ENCODE results near the gene LIN37.
"Not testable (repeated sequence)": the region's sequence is repeated elsewhere in the genome, so short reads cannot be mapped to it uniquely, and the experiment has no call there.

Gene LIN37

GRCh38 chr19:35723671-35724070 lies 24.7 kb upstream of the LIN37 start:
- Histone ChIP-seq H3K36me3 (ENCODE audit: control insufficient read depth, insufficient read depth, low read length) (peaks cover 68% of the 10 kb centered on the region), H3K4me1 (ENCODE audit: control insufficient read depth, insufficient read depth, low read length) (peaks cover 8% of the 10 kb centered on the region), H3K4me3 (ENCODE audit: low read length) (no peak overlapping the region), H3K27me3 (ENCODE audit: control insufficient read depth, insufficient read depth, low read length) (no peaks in the 10 kb centered on the region), H3K27ac (ENCODE audit: low read depth, low read length) (no peak overlapping the region), H3K9ac (ENCODE audit: low read length) (no peak overlapping the region)

GRCh38 chr19:35724132-35724531 lies 24.2 kb upstream of the LIN37 start:
- not testable (repeated sequence) for H3K27me3 ChIP-seq (ENCODE audit: control insufficient read depth, insufficient read depth, low read length); H3K9ac ChIP-seq (ENCODE audit: low read length); H3K4me3 ChIP-seq (ENCODE audit: low read length); H3K27ac ChIP-seq (ENCODE audit: low read depth, low read length); H3K4me1 ChIP-seq (ENCODE audit: control insufficient read depth, insufficient read depth, low read length)
- H3K36me3 ChIP-seq (ENCODE audit: control insufficient read depth, insufficient read depth, low read length) = peaks cover 72% of the 10 kb centered on the region

GRCh38 chr19:35724560-35724959 lies 23.8 kb upstream of the LIN37 start:
- Histone ChIP-seq H3K9ac (ENCODE audit: low read length) (no peak overlapping the region), H3K4me3 (ENCODE audit: low read length) (no peak overlapping the region), H3K27ac (ENCODE audit: low read depth, low read length) (no peak overlapping the region), H3K4me1 (ENCODE audit: control insufficient read depth, insufficient read depth, low read length) (no peaks in the 10 kb centered on the region), H3K36me3 (ENCODE audit: control insufficient read depth, insufficient read depth, low read length) (peaks cover 72% of the 10 kb centered on the region), H3K27me3 (ENCODE audit: control insufficient read depth, insufficient read depth, low read length) (no peaks in the 10 kb centered on the region)

GRCh38 chr19:35725216-35725861 lies 23.0 kb upstream of the LIN37 start:
- H3K4me3 ChIP-seq (ENCODE audit: low read length) = no peak overlapping the region
- H3K9ac ChIP-seq (ENCODE audit: low read length) = no peak overlapping the region
- no peaks in the 10 kb centered on the region for H3K27me3 ChIP-seq (ENCODE audit: control insufficient read depth, insufficient read depth, low read length)
- H3K36me3 ChIP-seq (ENCODE audit: control insufficient read depth, insufficient read depth, low read length) = peaks cover 74% of the 10 kb centered on the region
- H3K27ac ChIP-seq (ENCODE audit: low read depth, low read length) = no peak overlapping the region
- H3K4me1 ChIP-seq (ENCODE audit: control insufficient read depth, insufficient read depth, low read length) = no peaks in the 10 kb centered on the region

GRCh38 chr19:35727053-35727955 lies 21.1 kb upstream of the LIN37 start:
- Histone ChIP-seq H3K4me1 (ENCODE audit: control insufficient read depth, insufficient read depth, low read length) (no peaks in the 10 kb centered on the region), H3K4me3 (ENCODE audit: low read length) (no peak overlapping the region), H3K27ac (ENCODE audit: low read depth, low read length) (no peak overlapping the region), H3K36me3 (ENCODE audit: control insufficient read depth, insufficient read depth, low read length) (peaks cover 75% of the 10 kb centered on the region), H3K27me3 (ENCODE audit: control insufficient read depth, insufficient read depth, low read length) (no peaks in the 10 kb centered on the region), H3K9ac (ENCODE audit: low read length) (no peak overlapping the region)

GRCh38 chr19:35727956-35728706 lies 20.2 kb upstream of the LIN37 start:
- Histone ChIP-seq H3K27ac (ENCODE audit: low read depth, low read length) (no peak overlapping the region), H3K27me3 (ENCODE audit: control insufficient read depth, insufficient read depth, low read length) (no peaks in the 10 kb centered on the region), H3K4me1 (ENCODE audit: control insufficient read depth, insufficient read depth, low read length) (no peaks in the 10 kb centered on the region), H3K36me3 (ENCODE audit: control insufficient read depth, insufficient read depth, low read length) (peaks cover 67% of the 10 kb centered on the region), H3K9ac (ENCODE audit: low read length) (no peak overlapping the region), H3K4me3 (ENCODE audit: low read length) (no peak overlapping the region)

- Histone ChIP-seq H3K27me3 (ENCODE audit: control insufficient read depth, insufficient read depth, low read length) (no peaks in the 10 kb centered on the region), H3K27ac (ENCODE audit: low read depth, low read length) (no peak overlapping the region), H3K36me3 (ENCODE audit: control insufficient read depth, insufficient read depth, low read length) (peaks cover 62% of the 10 kb centered on the region), H3K4me1 (ENCODE audit: control insufficient read depth, insufficient read depth, low read length) (no peaks in the 10 kb centered on the region), H3K4me3 (ENCODE audit: low read length) (no peak overlapping the region), H3K9ac (ENCODE audit: low read length) (no peak overlapping the region)
These were observed 19.4 kb upstream of the LIN37 start for GRCh38 chr19:35729021-35729420.

GRCh38 chr19:35729763-35730162 lies 18.6 kb upstream of the LIN37 start:
- no peaks in the 10 kb centered on the region for H3K27me3 ChIP-seq (ENCODE audit: control insufficient read depth, insufficient read depth, low read length)
- H3K36me3 ChIP-seq (ENCODE audit: control insufficient read depth, insufficient read depth, low read length) = peaks cover 61% of the 10 kb centered on the region
- H3K4me1 ChIP-seq (ENCODE audit: control insufficient read depth, insufficient read depth, low read length) = no peaks in the 10 kb centered on the region
- no peak overlapping the region for H3K27ac ChIP-seq (ENCODE audit: low read depth, low read length)
- no peak overlapping the region for H3K9ac ChIP-seq (ENCODE audit: low read length)
- H3K4me3 ChIP-seq (ENCODE audit: low read length) = no peak overlapping the region

- H3K36me3 ChIP-seq (ENCODE audit: control insufficient read depth, insufficient read depth, low read length) = peaks cover 60% of the 10 kb centered on the region
- H3K9ac ChIP-seq (ENCODE audit: low read length) = no peak overlapping the region
These were observed 18.1 kb upstream of the LIN37 start for GRCh38 chr19:35730326-35730725.

GRCh38 chr19:35731353-35731752 lies 17.0 kb upstream of the LIN37 start:
- peaks cover 54% of the 10 kb centered on the region for H3K36me3 ChIP-seq (ENCODE audit: control insufficient read depth, insufficient read depth, low read length)

More at GRCh38 chr19:35730326-35730725, 18.1 kb upstream of the LIN37 start:
- Histone ChIP-seq H3K4me1 (ENCODE audit: control insufficient read depth, insufficient read depth, low read length) (no peaks in the 10 kb centered on the region), H3K4me3 (ENCODE audit: low read length) (no peak overlapping the region), H3K27me3 (ENCODE audit: control insufficient read depth, insufficient read depth, low read length) (no peaks in the 10 kb centered on the region), H3K27ac (ENCODE audit: low read depth, low read length) (no peak overlapping the region)

GRCh38 chr19:35731779-35732405 lies 16.5 kb upstream of the LIN37 start:
- H3K4me3 ChIP-seq (ENCODE audit: low read length) = no peak overlapping the region
- H3K27ac ChIP-seq (ENCODE audit: low read depth, low read length) = no peak overlapping the region
- H3K9ac ChIP-seq (ENCODE audit: low read length) = no peak overlapping the region
- H3K4me1 ChIP-seq (ENCODE audit: control insufficient read depth, insufficient read depth, low read length) = no peaks in the 10 kb centered on the region
- no peaks in the 10 kb centered on the region for H3K27me3 ChIP-seq (ENCODE audit: control insufficient read depth, insufficient read depth, low read length)
- H3K36me3 ChIP-seq (ENCODE audit: control insufficient read depth, insufficient read depth, low read length) = peaks cover 54% of the 10 kb centered on the region

More at GRCh38 chr19:35731353-35731752, 17.0 kb upstream of the LIN37 start:
- Histone ChIP-seq H3K9ac (ENCODE audit: low read length) (no peak overlapping the region), H3K4me3 (ENCODE audit: low read length) (no peak overlapping the region), H3K4me1 (ENCODE audit: control insufficient read depth, insufficient read depth, low read length) (no peaks in the 10 kb centered on the region), H3K27me3 (ENCODE audit: control insufficient read depth, insufficient read depth, low read length) (no peaks in the 10 kb centered on the region), H3K27ac (ENCODE audit: low read depth, low read length) (no peak overlapping the region)

Measured in rectal smooth muscle tissue (tissue), 1 donor.